BJ (cell line): ENCODE data around the gene HNF1B. TPM values are rescaled to one million over a fixed set of nuclear protein-coding genes. Genes with fewer than 3 reads are reported as not detected.

Source experiments
- CTCF ChIA-PET: fragments of 350-600 bp; formaldehyde crosslinking; extraction: SDS; loops from one replicate; lab custom pipeline; 2021; ENCODE audit warnings: antibody characterized with exemption, inconsistent platforms; lab: Yijun Ruan, JAX
- POLR2A ChIA-PET: fragments of 300-600 bp; sonication (Branson Sonifier 250); formaldehyde crosslinking; extraction: SDS; loops from one replicate; lab custom pipeline; 2021; ENCODE audit warnings: antibody characterized with exemption; lab: Charles Lee
- DNase-seq: peaks from one replicate; pipeline ENCODE4 v3.0.0-alpha.2; 2011; ENCODE audit warnings: low read depth
- H3K27me3 ChIP-seq: 2 replicates; pipeline ENCODE4 v1.6.0; 2011; ENCODE audit warnings: low read length; ENCODE audit not compliant: control insufficient read depth, insufficient read depth
- H3K36me3 ChIP-seq: 2 replicates; pipeline ENCODE4 v1.5.1; 2011; ENCODE audit warnings: low read length; ENCODE audit not compliant: control insufficient read depth, insufficient read depth
- H3K4me3 ChIP-seq: 2 replicates; pipeline ENCODE4 v1.5.1; 2011; ENCODE audit warnings: low read depth, mild to moderate bottlenecking, control low read depth, low read length
- polyA plus RNA-seq: library from polyadenylated mRNA; depleted of rRNA; stranded (reverse); fragments of >200 nt; gene quantifications from 2 replicates; pipeline ENCODE4 v1.2.3, GENCODE V29; 2011
- TF ChIP-seq, protein P1 (sequence below): IDR thresholded peaks from 2 replicates; pipeline ENCODE4 v1.5.1; 2011; ENCODE audit warnings: low read depth, mild to moderate bottlenecking, control low read depth, inconsistent platforms, low read length, moderate library complexity; ENCODE audit not compliant: insufficient read depth

HNF1B gene
- polyA plus RNA-seq, 1 experiment = not detected

DNA sequence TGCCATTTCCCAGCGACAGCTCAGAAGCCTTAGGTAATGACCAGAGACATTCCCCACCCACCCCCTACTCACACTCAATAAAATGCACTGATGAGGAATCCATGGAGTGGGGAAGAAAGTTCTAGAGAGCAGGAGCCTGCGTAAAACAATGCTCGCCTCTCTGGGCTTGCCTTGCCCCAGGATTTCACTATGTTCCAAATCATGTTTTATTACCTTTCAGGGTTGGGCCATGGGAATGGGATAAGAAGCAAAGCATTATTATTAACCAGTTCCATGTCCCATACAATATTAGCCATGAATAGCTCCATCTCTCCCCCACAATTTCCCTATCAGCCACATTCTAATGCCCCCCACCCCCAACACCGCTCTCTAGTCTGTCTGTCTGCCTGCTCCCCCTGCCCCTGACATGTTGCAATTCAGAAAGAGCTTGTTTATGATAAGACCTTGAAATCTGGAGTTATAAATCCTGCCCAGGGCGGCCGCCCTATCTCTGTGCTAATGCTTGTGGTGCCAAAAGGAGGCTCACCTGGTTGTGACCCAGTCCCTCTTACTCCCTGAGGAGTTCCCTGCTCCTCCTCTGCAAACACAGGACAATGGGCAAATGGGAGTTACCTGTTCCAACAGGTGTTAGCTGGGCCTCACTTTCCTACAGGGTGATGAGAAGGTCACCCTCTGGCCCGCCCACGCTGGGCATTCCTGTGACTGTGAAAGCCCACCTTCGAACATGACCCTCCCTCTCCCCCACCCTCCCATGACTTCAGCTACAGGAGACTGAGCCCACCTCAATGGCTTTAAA, 73.6 kb downstream of the HNF1B start:
- CTCF ChIA-PET = interaction anchor here (0.7 to 2.2 kb wide), 4 partner anchors 11 to 100 kb away, joined by 3 to 7 read pairs (median 4); no protein-coding TSS in a partner anchor
- Histone ChIP-seq H3K27me3 (no peaks in the 10 kb centered on the region), H3K36me3 (no peaks in the 10 kb centered on the region), H3K4me3 (no peak overlapping the region)
- TF ChIP-seq, protein P1, sequence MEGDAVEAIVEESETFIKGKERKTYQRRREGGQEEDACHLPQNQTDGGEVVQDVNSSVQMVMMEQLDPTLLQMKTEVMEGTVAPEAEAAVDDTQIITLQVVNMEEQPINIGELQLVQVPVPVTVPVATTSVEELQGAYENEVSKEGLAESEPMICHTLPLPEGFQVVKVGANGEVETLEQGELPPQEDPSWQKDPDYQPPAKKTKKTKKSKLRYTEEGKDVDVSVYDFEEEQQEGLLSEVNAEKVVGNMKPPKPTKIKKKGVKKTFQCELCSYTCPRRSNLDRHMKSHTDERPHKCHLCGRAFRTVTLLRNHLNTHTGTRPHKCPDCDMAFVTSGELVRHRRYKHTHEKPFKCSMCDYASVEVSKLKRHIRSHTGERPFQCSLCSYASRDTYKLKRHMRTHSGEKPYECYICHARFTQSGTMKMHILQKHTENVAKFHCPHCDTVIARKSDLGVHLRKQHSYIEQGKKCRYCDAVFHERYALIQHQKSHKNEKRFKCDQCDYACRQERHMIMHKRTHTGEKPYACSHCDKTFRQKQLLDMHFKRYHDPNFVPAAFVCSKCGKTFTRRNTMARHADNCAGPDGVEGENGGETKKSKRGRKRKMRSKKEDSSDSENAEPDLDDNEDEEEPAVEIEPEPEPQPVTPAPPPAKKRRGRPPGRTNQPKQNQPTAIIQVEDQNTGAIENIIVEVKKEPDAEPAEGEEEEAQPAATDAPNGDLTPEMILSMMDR = no peak
- DNase-seq = no peak
- POLR2A ChIA-PET = no interaction called here

- CTCF ChIA-PET = interaction anchor here (3.0 kb wide), 1 partner anchor 104 kb away, joined by 10 read pairs; no protein-coding TSS in a partner anchor
- Histone ChIP-seq H3K4me3 (no peak overlapping the region), H3K27me3 (no peaks in the 10 kb centered on the region), H3K36me3 (no peaks in the 10 kb centered on the region)
- DNase-seq = no peak
- TF ChIP-seq, protein P1 = no peak
- POLR2A ChIA-PET = no interaction called here
These were observed 77.8 kb downstream of the HNF1B start for GRCh38 chr17:37667039-37667438.

DNA sequence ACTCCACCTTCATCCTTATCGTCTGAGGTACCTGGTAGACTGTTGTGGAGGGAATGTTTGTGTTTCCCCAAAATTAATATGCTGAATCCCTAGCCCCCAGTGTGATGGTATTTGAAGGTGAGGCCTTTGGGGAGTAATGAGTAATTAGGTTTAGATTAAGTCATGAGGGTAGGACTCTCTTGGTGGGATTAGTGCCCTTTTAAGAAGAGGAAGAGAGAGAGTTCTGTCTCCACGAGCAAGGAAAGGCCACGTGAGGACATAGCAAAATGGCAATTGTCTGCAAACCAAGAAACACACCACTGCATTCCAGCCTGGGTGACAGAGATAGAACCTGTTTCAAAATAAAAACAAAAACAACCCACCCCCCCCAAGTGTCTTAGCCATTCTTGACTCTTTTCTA, 80.6 kb downstream of the HNF1B start:
- CTCF ChIA-PET = no interaction called here

DNA sequence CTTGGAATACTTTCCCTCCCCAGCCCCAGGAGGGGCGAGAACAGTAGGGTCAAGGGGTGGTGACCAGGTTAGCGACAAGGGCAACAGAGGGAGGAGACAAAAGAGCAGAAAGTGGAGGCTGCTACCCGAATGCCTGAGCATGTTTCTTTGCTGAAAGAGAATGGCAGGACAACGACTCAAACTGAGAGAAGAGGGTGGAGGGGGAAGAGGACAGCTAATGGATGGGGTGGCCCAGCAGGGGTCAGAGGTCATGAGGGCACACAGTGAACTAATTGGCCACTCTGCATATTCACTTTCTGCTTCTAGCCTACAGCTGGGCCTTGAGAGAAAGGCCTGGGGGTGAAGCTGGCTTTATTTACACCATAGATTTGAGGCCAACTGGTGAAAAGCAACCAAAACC, 82.5 kb downstream of the HNF1B start:
- no peak for DNase-seq
- Histone ChIP-seq H3K27me3 (no peaks in the 10 kb centered on the region), H3K36me3 (no peaks in the 10 kb centered on the region), H3K4me3 (no peak overlapping the region)
- ChIA-PET POLR2A (no interaction called here), CTCF (interaction anchor here (0.9 to 5.0 kb wide), 3 partner anchors 13 to 108 kb away, joined by 3 to 45 read pairs (median 6); no protein-coding TSS in a partner anchor)
- TF ChIP-seq, protein P1 = no peak

More for the DNA sequence above, 80.6 kb downstream of the HNF1B start:
- H3K4me3 ChIP-seq = no peak overlapping the region
- H3K36me3 ChIP-seq = no peaks in the 10 kb centered on the region
- H3K27me3 ChIP-seq = no peaks in the 10 kb centered on the region
- DNase-seq = no peak
- TF ChIP-seq, protein P1 = no peak
- POLR2A ChIA-PET = no interaction called here

- no peaks in the 10 kb centered on the region for H3K36me3 ChIP-seq
These were observed 83.4 kb downstream of the HNF1B start for GRCh38 chr17:37661400-37662014.

More at GRCh38 chr17:37661400-37662014, 83.4 kb downstream of the HNF1B start:
- Histone ChIP-seq H3K27me3 (no peaks in the 10 kb centered on the region), H3K4me3 (no peak overlapping the region)
- DNase-seq = no peak
- TF ChIP-seq, protein P1 = no peak
- ChIA-PET CTCF (interaction anchor here (1.8 to 5.0 kb wide), 2 partner anchors 10 to 12 kb away, joined by 3 to 45 read pairs; no protein-coding TSS in a partner anchor), POLR2A (no interaction called here)
